ENCODE results near the gene RSPH1. TPM values are rescaled to one million over a fixed set of nuclear protein-coding genes. Genes with fewer than 3 reads are reported as not detected.
A peak's percentile ranks its signal among the peaks of the same experiment; 100 is the strongest.

RSPH1 gene
- total RNA-seq, 2 experiments from 2014 or later, result not detected

DNA sequence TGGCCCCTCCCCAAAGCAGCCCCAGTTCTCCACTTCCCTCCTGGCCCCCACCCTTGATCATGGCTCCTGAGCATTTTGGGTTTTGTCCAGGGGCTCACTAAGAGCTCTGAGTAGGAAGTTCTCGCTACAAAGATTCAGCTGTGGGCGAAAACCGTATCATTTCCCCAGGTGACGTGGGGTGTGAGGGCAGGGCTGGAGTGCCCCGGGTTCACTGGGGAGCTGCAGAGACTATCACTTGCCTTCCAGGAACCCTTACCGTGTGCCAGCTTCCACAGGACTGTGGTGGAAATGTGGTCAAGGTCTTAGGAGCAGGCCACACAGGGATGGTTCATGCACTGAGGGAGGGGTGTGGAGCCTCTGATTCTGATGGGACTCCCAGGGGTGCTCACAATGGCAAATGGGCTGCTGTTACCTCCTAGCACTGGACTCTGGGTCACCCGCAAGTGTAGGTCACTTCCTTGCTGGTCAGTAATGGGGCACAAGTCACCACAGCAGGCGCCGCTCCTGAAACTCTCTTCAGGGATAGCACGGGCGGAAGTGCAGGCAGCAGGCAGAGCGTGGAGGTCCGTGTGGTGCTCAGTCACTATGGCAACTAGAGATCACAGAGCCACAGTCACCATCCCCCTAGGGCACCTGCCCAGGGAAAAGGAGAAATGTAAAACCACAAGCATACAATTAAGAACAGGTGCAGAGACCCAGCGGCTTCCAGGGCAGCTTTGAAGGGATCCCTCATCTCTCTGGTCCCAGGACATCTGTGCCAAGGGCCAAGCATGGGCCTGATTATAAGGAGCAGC, 35.4 kb downstream of the RSPH1 start:
- peaks cover 66% of the 10 kb centered on the region for H3K4me1 Mint-ChIP-seq (ENCODE audit: low read depth)
- TF ChIP-seq, protein P1, sequence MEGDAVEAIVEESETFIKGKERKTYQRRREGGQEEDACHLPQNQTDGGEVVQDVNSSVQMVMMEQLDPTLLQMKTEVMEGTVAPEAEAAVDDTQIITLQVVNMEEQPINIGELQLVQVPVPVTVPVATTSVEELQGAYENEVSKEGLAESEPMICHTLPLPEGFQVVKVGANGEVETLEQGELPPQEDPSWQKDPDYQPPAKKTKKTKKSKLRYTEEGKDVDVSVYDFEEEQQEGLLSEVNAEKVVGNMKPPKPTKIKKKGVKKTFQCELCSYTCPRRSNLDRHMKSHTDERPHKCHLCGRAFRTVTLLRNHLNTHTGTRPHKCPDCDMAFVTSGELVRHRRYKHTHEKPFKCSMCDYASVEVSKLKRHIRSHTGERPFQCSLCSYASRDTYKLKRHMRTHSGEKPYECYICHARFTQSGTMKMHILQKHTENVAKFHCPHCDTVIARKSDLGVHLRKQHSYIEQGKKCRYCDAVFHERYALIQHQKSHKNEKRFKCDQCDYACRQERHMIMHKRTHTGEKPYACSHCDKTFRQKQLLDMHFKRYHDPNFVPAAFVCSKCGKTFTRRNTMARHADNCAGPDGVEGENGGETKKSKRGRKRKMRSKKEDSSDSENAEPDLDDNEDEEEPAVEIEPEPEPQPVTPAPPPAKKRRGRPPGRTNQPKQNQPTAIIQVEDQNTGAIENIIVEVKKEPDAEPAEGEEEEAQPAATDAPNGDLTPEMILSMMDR (IDR thresholded peaks at IDR 0.05), result no peak
- H3K36me3 Mint-ChIP-seq (ENCODE audit: low read depth), result no peaks in the 10 kb centered on the region
- ATAC-seq, result peak; percentile 52
- ChIA-PET POLR2A (interaction anchor here (0.9 to 1.4 kb wide), 2 partner anchors 10 to 54 kb away, joined by 3 to 4 read pairs; partner anchors contain the start of gene SLC37A1), CTCF (interaction anchor here (1.2 to 2.0 kb wide), 2 partner anchors 122 to 151 kb away, joined by 3 to 4 read pairs; no protein-coding TSS in a partner anchor)
- peak; percentile 68 for DNase-seq
- H3K27me3 Mint-ChIP-seq, result no peaks in the 10 kb centered on the region
- peak overlapping the region; percentile 24 for H3K4me3 Mint-ChIP-seq
- no peaks in the 10 kb centered on the region for H3K9me3 Mint-ChIP-seq
- intact Hi-C loops (cut with micrococcal nuclease), result no loop called here
- peak overlapping the region; percentile 50 for H3K27ac Mint-ChIP-seq

DNA sequence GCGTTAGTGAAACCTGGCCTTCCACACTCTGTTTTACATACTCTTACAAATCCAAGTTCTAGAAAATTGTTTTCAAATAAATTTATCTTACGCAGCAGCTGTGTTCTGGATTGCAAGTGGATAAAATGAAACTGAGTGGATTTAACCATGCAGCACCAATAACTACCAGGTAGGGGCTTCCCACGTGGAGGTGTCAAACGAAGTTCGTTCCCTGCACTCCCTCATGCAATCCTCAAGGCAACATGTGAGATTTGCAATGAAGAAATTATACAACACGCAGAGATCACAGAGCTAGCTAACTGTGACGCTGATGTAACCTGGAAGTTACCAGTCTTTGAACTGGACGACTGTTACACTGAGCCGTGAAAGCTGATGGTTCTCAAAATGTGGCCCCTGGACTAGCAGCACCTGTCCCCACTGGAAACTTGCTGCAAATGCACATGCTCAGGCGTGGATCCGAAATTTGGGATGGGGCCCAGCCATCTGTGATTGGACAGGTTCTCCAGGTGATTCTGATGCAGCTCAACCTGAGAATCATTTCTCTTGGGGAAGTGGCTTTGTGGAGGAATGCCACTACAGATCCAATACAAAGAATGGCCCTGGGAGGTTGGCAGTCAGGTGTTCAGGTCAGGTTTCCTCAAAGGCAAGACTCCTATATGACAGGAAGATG, 36.3 kb downstream of the RSPH1 start:
- POLR2A ChIA-PET, result interaction anchor here (1.4 kb wide), 1 partner anchor 54 kb away, joined by 4 read pairs; the partner anchor contains the start of gene SLC37A1
- Mint-ChIP-seq H3K27me3 (no peaks in the 10 kb centered on the region), H3K4me1 (ENCODE audit: low read depth) (peaks cover 61% of the 10 kb centered on the region), H3K4me3 (no peak overlapping the region), H3K27ac (peak overlapping the region; percentile 50), H3K36me3 (ENCODE audit: low read depth) (no peaks in the 10 kb centered on the region), H3K9me3 (no peaks in the 10 kb centered on the region)
- no peak for DNase-seq
- intact Hi-C loops (cut with micrococcal nuclease), result no loop called here
- TF ChIP-seq, protein P1 (IDR thresholded peaks at IDR 0.05), result no peak
- CTCF ChIA-PET, result interaction anchor here (1.2 to 2.0 kb wide), 2 partner anchors 121 to 150 kb away, joined by 3 to 4 read pairs; no protein-coding TSS in a partner anchor
- ATAC-seq, result no peak

GRCh38 chr21:42459082-42459460, 37.0 kb downstream of the RSPH1 start:
- CTCF ChIA-PET, result interaction anchor here (1.2 to 2.0 kb wide), 2 partner anchors 121 to 150 kb away, joined by 3 to 4 read pairs; no protein-coding TSS in a partner anchor
- no peaks in the 10 kb centered on the region for H3K27me3 Mint-ChIP-seq
- DNase-seq (no peak), ATAC-seq (no peak)
- no peak overlapping the region for H3K4me3 Mint-ChIP-seq
- intact Hi-C loops (cut with micrococcal nuclease), result no loop called here
- H3K36me3 Mint-ChIP-seq (ENCODE audit: low read depth), result no peaks in the 10 kb centered on the region
- no peak overlapping the region for H3K27ac Mint-ChIP-seq
- H3K9me3 Mint-ChIP-seq, result no peaks in the 10 kb centered on the region
- TF ChIP-seq, protein P1 (IDR thresholded peaks at IDR 0.05), result no peak
- POLR2A ChIA-PET, result no interaction called here
- peaks cover 55% of the 10 kb centered on the region for H3K4me1 Mint-ChIP-seq (ENCODE audit: low read depth)

DNA sequence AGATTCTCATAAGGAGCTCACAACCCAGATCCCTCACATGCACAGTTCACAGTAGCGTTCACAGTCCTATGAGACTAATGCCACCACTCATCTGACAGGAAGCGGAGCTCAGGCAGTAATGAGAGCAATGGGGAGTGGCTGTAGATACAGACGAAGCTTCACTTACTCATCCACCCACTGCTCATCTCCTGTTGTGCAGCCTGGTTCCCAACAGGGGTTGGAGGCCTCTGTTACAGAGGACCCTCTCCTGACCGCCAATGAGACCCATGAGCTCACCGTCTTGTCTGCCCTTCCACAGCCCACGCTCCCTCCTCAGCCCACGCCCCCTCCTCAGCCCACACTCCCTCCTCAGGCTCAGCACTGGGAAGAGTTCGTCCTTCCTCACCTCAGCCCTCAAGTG, 39.6 kb downstream of the RSPH1 start:
- no peak overlapping the region for H3K4me3 Mint-ChIP-seq
- H3K4me1 Mint-ChIP-seq (ENCODE audit: low read depth), result peaks cover 39% of the 10 kb centered on the region
- ChIA-PET CTCF (interaction anchor here (0.6 to 1.6 kb wide), 8 partner anchors 11 to 147 kb away, joined by 3 to 6 read pairs (median 3); partner anchors contain the start of gene SLC37A1), POLR2A (interaction anchor here (0.6 to 2.0 kb wide), 5 partner anchors 39 to 222 kb away, joined by 3 to 6 read pairs (median 3); partner anchors contain the start of gene RSPH1)
- H3K36me3 Mint-ChIP-seq (ENCODE audit: low read depth), result no peaks in the 10 kb centered on the region
- H3K27me3 Mint-ChIP-seq, result no peaks in the 10 kb centered on the region
- H3K27ac Mint-ChIP-seq, result peak overlapping the region; percentile 62
- peak; percentile 75 for DNase-seq
- H3K9me3 Mint-ChIP-seq, result no peaks in the 10 kb centered on the region
- intact Hi-C loops (cut with micrococcal nuclease), result no loop called here
- peak; percentile 94 for ATAC-seq
- TF ChIP-seq, protein P1 (IDR thresholded peaks at IDR 0.05), result no peak

All from activated CD8-positive, alpha-beta T cell treated with anti-CD3 and anti-CD28 coated beads for 36 hours (primary cell).